Stomach (tissue), 9 donors: ENCODE data around the gene IGF1R. TPM values are rescaled to one million over a fixed set of nuclear protein-coding genes. Genes with fewer than 3 reads are reported as not detected.

Experiments
- DNase-seq, 2 donors: peaks; one replicate each; pipeline versions ENCODE4 v3.0.0 to v3.0.0-alpha.2; 2013 to 2019
- H3K27ac ChIP-seq, 5 donors: fragments of 200-600 bp in 4 of 5; sonication (generic) in 4 of 5; one replicate each; pipeline ENCODE4 v1.5.1; 2013 to 2019; ENCODE audit warnings: mild to moderate bottlenecking in 1 of 5, moderate library complexity in 1 of 5
- H3K27me3 ChIP-seq, 3 donors: fragments of 200-600 bp; sonication (generic); one replicate each; pipeline ENCODE4 v1.5.1; 2017 to 2019; ENCODE audit warnings: mixed run types in 1 of 3
- H3K36me3 ChIP-seq, 4 donors: fragments of 200-600 bp; sonication (generic); 1 replicate in 3 of 4; 2 replicates in 1 of 4; pipeline ENCODE4 v1.5.1; 2016 to 2019
- H3K4me1 ChIP-seq, 4 donors: fragments of 200-600 bp; sonication (generic); one replicate each; pipeline ENCODE4 v1.5.1; 2016 to 2019
- H3K4me3 ChIP-seq, 4 donors: fragments of 200-600 bp; sonication (generic) in 3 of 4; one replicate each; pipeline ENCODE4 v1.5.1; 2016 to 2019; ENCODE audit warnings: mild to moderate bottlenecking in 1 of 4
- H3K9me3 ChIP-seq, 4 donors: fragments of 200-600 bp; sonication (generic); one replicate each; pipeline ENCODE4 v1.5.1; 2016 to 2019
- CTCF ChIP-seq, 7 experiments: fragments of 450-650 bp in 4 of 7; fragments of 200-600 bp in 3 of 7; sonication (generic) in 3 of 7; IDR thresholded peaks; one replicate each; pipeline ENCODE4 v1.5.1; 2016 to 2019; ENCODE audit warnings: antibody characterized with exemption in 7 of 7, control low read depth in 2 of 7, mild to moderate bottlenecking in 1 of 7
- EP300 ChIP-seq: sonication (generic); formaldehyde crosslinking; IDR thresholded peaks from one replicate; pipeline ENCODE4 v1.6.1; 2017; ENCODE audit warnings: antibody characterized with exemption
- POLR2A ChIP-seq, 4 donors: fragments of 450-650 bp; IDR thresholded peaks; one replicate each; pipeline ENCODE4 v1.6.1; 2016; ENCODE audit warnings: antibody characterized with exemption in 4 of 4, control low read depth in 2 of 4, mild to moderate bottlenecking in 1 of 4, moderate library complexity in 1 of 4
- POLR2AphosphoS5 ChIP-seq, 3 donors: sonication (generic); formaldehyde crosslinking; IDR thresholded peaks; one replicate each; pipeline ENCODE4 v1.6.1; 2016; ENCODE audit warnings: antibody characterized with exemption in 3 of 3
- WGBS, 5 donors: extraction: QIAGEN DNeasy Blood & Tissue Kit in 3 of 5; methylation state at CpG; one replicate each; pipeline versions ENCODE4 v1.1.5 to v1.1.7; 2013 to 2018; 5-methylcytosine and 5-hydroxymethylcytosine counted together
- intact Hi-C: fragments of 100-400 bp; cut with DNase I; formaldehyde crosslinking; loops from one replicate; pipeline ENCODE4 v1.15.1; 2023; ENCODE audit warnings: low total_unique reads
- polyA plus RNA-seq, 3 donors: library from polyadenylated mRNA; stranded (reverse); fragments of 200-250 nt; gene quantifications; one replicate each; pipeline ENCODE4 v1.2.3, GENCODE V29; 2013
- total RNA-seq, 5 donors: library from RNA; depleted of rRNA; stranded (reverse); fragments of >200 nt; gene quantifications; one replicate each; pipeline versions ENCODE4 v1.1.0 to v1.2.3, GENCODE V29; 2014 to 2016
- donor health status: healthy with polysubstance abuse.
- donor health status: Bipolar disorder and iron deficiency.
- donor health status: healthy.

Gene IGF1R
- total and polyA plus RNA-seq, 8 donors: 2.3 to 131 (median 42.8) TPM

DNA sequence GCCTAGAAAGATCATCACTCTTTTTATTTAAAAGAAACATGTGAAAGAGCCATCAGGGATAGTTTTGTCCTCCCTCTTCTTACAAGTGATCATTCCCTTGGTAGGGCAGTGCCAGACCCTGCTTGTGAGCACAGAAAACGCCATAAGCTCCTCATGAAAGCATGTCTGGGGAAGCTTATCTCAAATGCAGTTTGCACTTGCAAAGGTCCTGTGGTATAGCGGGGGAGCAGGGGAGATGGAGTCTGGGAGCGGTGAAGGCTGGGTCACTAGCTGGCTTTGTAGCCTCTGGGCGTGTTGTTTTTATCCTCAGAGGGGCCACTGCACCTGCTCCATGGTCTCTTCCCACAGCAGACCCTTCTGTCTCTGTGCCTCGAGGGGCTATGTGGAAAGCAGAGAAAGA is 141.9 kb downstream of the IGF1R start:
- H3K9me3 ChIP-seq: no peaks in the 10 kb centered on the region
- H3K27me3 ChIP-seq: no peaks in the 10 kb centered on the region
- no peak for DNase-seq
- H3K36me3 ChIP-seq: no peaks in the 10 kb centered on the region
- intact Hi-C loops: no loop called here
- no peak overlapping the region for H3K4me3 ChIP-seq
- H3K27ac ChIP-seq: peak overlapping the region in 4 of 5 donors; percentile 38 to 75 (median 73)
- H3K4me1 ChIP-seq: peaks cover 35 to 100% (median 71%) of the 10 kb centered on the region in 4 donors
- TF ChIP-seq POLR2A (IDR thresholded peaks at IDR 0.05): no peak
- no peak for TF ChIP-seq CTCF (IDR thresholded peaks at IDR 0.05)
- 64 to 83% (median 73%) methylated on average over 5 of the region's 5 CpGs for WGBS, 5 donors

GRCh38 chr15:98791046-98791701 is 142.8 kb downstream of the IGF1R start:
- WGBS, 5 donors: 82 to 95% (median 87%) methylated on average over 2 of the region's 2 CpGs
- TF ChIP-seq POLR2A (IDR thresholded peaks at IDR 0.05) (no peak), EP300 (no peak), CTCF (IDR thresholded peaks at IDR 0.05) (no peak), POLR2AphosphoS5 (IDR thresholded peaks at IDR 0.05) (no peak)
- intact Hi-C loops: no loop called here

DNA sequence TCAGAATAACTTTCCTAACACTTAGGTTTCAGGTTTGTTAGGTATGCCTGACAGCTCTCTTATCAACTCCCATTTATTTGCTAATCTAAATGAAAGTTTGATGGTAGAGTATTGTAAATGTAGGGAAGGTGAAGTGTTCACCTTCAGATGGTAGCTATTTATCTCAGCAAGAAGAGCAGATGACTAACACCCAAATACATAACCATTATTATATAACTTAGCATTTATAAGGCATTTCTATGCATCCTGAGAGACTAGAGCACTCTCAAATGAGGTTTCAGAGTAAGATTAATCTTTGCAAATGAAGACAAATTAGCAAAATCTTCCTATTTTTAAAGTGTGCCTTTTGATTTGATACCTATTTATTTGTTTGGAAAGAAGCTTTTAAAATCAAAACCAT is 143.8 kb downstream of the IGF1R start:
- Histone ChIP-seq H3K4me3 (no peak overlapping the region), H3K4me1 (peaks cover 36 to 97% (median 71%) of the 10 kb centered on the region in 4 donors), H3K27me3 (no peaks in the 10 kb centered on the region), H3K9me3 (no peaks in the 10 kb centered on the region), H3K27ac (peak overlapping the region in 1 of 5 donors; percentile 45), H3K36me3 (no peaks in the 10 kb centered on the region)
- TF ChIP-seq POLR2A (IDR thresholded peaks at IDR 0.05): no peak
- no peak for TF ChIP-seq POLR2AphosphoS5 (IDR thresholded peaks at IDR 0.05)
- TF ChIP-seq EP300: no peak
- no peak for TF ChIP-seq CTCF (IDR thresholded peaks at IDR 0.05)
- no peak for DNase-seq
- intact Hi-C loops: no loop called here

More at GRCh38 chr15:98791046-98791701, 142.8 kb downstream of the IGF1R start:
- no peaks in the 10 kb centered on the region for H3K27me3 ChIP-seq
- peak overlapping the region in 1 of 5 donors; percentile 73 for H3K27ac ChIP-seq
- H3K4me3 ChIP-seq: no peak overlapping the region
- no peaks in the 10 kb centered on the region for H3K36me3 ChIP-seq
- DNase-seq: no peak
- no peaks in the 10 kb centered on the region for H3K9me3 ChIP-seq
- peaks cover 38 to 97% (median 71%) of the 10 kb centered on the region in 4 donors for H3K4me1 ChIP-seq

DNA sequence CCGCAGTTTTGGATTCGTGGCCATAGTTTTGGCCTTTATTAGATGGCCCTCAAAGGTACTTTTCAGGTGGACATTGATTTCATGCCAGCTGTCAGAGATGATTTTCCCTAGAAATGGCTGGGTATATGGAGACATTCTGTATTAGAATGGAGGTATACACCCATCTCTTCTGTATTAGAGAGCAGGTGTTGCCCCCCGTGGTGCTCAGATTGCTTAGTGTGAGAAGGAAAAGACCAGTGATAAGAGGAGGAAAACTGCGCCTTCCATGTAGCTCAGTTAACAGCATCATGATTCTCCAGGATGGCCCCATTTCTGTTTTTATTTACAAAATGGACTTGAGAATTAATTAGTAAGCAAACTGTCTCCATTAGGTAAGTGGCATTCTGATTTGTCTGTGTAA is 145.9 kb downstream of the IGF1R start:
- peaks cover 38 to 93% (median 73%) of the 10 kb centered on the region in 4 donors for H3K4me1 ChIP-seq
- H3K36me3 ChIP-seq: no peaks in the 10 kb centered on the region
- TF ChIP-seq EP300: no peak
- no peak for TF ChIP-seq POLR2A (IDR thresholded peaks at IDR 0.05)
- no peak for TF ChIP-seq POLR2AphosphoS5 (IDR thresholded peaks at IDR 0.05)
- no peak for TF ChIP-seq CTCF (IDR thresholded peaks at IDR 0.05)
- H3K9me3 ChIP-seq: no peaks in the 10 kb centered on the region
- intact Hi-C loops: no loop called here
- WGBS, 5 donors: 88 to 95% (median 91%) methylated on average over 4 of the region's 4 CpGs
- no peak overlapping the region for H3K4me3 ChIP-seq
- peak overlapping the region in 1 of 5 donors; percentile 27 for H3K27ac ChIP-seq
- H3K27me3 ChIP-seq: no peaks in the 10 kb centered on the region
- no peak for DNase-seq
